Ishikawa (cell line): ENCODE results near the gene PRDM16.

Source experiments
- CEBPB ChIP-seq: IDR thresholded peaks from 2 replicates; pipeline ENCODE4 v1.6.1; 2012
- CREB1 ChIP-seq: IDR thresholded peaks from 2 replicates; pipeline ENCODE4 v1.6.1; 2012; ENCODE audit warnings: low read depth
- EGR1 ChIP-seq: IDR thresholded peaks from 2 replicates; pipeline ENCODE4 v1.6.1; 2012
- EP300 ChIP-seq: IDR thresholded peaks from 2 replicates; pipeline ENCODE4 v1.6.1; 2012; ENCODE audit warnings: borderline replicate concordance
- FOXM1 ChIP-seq: IDR thresholded peaks from 2 replicates; pipeline ENCODE4 v1.6.1; 2012; ENCODE audit warnings: low read depth, borderline replicate concordance
- MAX ChIP-seq: IDR thresholded peaks from 2 replicates; pipeline ENCODE4 v1.6.1; 2012
- NFIC ChIP-seq: IDR thresholded peaks from 2 replicates; pipeline ENCODE4 v1.6.1; 2012
- RAD21 ChIP-seq: IDR thresholded peaks from 2 replicates; pipeline ENCODE4 v1.6.1; 2012; ENCODE audit warnings: low read depth
- TAF1 ChIP-seq: IDR thresholded peaks from 2 replicates; pipeline ENCODE4 v1.6.1; 2012; ENCODE audit warnings: low read depth, mild to moderate bottlenecking
- TCF12 ChIP-seq: IDR thresholded peaks from 2 replicates; pipeline ENCODE4 v1.6.1; 2012; ENCODE audit warnings: low read depth
- TEAD4 ChIP-seq: IDR thresholded peaks from 2 replicates; pipeline ENCODE4 v1.6.1; 2012
- USF1 ChIP-seq: IDR thresholded peaks from 2 replicates; pipeline ENCODE4 v1.6.1; 2012
- YY1 ChIP-seq: IDR thresholded peaks from 2 replicates; pipeline ENCODE4 v1.6.1; 2012; ENCODE audit warnings: low read depth
- ZBTB7A ChIP-seq: IDR thresholded peaks from 2 replicates; pipeline ENCODE4 v1.6.1; 2012; ENCODE audit warnings: low read depth
- TF ChIP-seq, protein P1 (sequence below): IDR thresholded peaks from 2 replicates; pipeline ENCODE4 v1.6.1; 2012; ENCODE audit warnings: low read depth, mild to moderate bottlenecking

PRDM16 gene

GRCh38 chr1:3076363-3076740, 7.3 kb downstream of the PRDM16 start:
- no peak for TF ChIP-seq NFIC
- TF ChIP-seq, protein P1, sequence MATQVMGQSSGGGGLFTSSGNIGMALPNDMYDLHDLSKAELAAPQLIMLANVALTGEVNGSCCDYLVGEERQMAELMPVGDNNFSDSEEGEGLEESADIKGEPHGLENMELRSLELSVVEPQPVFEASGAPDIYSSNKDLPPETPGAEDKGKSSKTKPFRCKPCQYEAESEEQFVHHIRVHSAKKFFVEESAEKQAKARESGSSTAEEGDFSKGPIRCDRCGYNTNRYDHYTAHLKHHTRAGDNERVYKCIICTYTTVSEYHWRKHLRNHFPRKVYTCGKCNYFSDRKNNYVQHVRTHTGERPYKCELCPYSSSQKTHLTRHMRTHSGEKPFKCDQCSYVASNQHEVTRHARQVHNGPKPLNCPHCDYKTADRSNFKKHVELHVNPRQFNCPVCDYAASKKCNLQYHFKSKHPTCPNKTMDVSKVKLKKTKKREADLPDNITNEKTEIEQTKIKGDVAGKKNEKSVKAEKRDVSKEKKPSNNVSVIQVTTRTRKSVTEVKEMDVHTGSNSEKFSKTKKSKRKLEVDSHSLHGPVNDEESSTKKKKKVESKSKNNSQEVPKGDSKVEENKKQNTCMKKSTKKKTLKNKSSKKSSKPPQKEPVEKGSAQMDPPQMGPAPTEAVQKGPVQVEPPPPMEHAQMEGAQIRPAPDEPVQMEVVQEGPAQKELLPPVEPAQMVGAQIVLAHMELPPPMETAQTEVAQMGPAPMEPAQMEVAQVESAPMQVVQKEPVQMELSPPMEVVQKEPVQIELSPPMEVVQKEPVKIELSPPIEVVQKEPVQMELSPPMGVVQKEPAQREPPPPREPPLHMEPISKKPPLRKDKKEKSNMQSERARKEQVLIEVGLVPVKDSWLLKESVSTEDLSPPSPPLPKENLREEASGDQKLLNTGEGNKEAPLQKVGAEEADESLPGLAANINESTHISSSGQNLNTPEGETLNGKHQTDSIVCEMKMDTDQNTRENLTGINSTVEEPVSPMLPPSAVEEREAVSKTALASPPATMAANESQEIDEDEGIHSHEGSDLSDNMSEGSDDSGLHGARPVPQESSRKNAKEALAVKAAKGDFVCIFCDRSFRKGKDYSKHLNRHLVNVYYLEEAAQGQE: no peak
- no peak for TF ChIP-seq CREB1
- TF ChIP-seq ZBTB7A: no peak
- TF ChIP-seq TCF12: no peak
- no peak for TF ChIP-seq CEBPB
- TF ChIP-seq EP300: no peak
- no peak for TF ChIP-seq YY1
- no peak for TF ChIP-seq RAD21
- no peak for TF ChIP-seq EGR1
- TF ChIP-seq USF1: no peak
- no peak for TF ChIP-seq MAX
- TF ChIP-seq TAF1: no peak
- no peak for TF ChIP-seq FOXM1

GRCh38 chr1:3077081-3077480, 8.1 kb downstream of the PRDM16 start:
- TF ChIP-seq YY1 (no peak), USF1 (no peak), CEBPB (no peak), EP300 (no peak), EGR1 (no peak), NFIC (no peak), MAX (no peak), TAF1 (no peak), TCF12 (no peak), CREB1 (no peak), ZBTB7A (no peak), RAD21 (no peak), FOXM1 (no peak), TEAD4 (no peak)
- TF ChIP-seq, protein P1: no peak

GRCh38 chr1:3077561-3077960, 8.6 kb downstream of the PRDM16 start:
- no peak for TF ChIP-seq YY1
- no peak for TF ChIP-seq NFIC
- no peak for TF ChIP-seq FOXM1
- no peak for TF ChIP-seq ZBTB7A
- TF ChIP-seq TCF12: no peak
- TF ChIP-seq MAX: no peak
- TF ChIP-seq, protein P1: no peak
- TF ChIP-seq RAD21: no peak
- no peak for TF ChIP-seq TEAD4
- no peak for TF ChIP-seq TAF1
- no peak for TF ChIP-seq CEBPB
- no peak for TF ChIP-seq CREB1
- TF ChIP-seq EP300: no peak
- no peak for TF ChIP-seq EGR1
- TF ChIP-seq USF1: no peak

GRCh38 chr1:3078430-3078861, 9.4 kb downstream of the PRDM16 start:
- TF ChIP-seq CEBPB (no peak), EP300 (no peak), ZBTB7A (no peak), TAF1 (no peak), USF1 (no peak), EGR1 (no peak), TCF12 (no peak), CREB1 (no peak), MAX (no peak), RAD21 (no peak), FOXM1 (no peak), TEAD4 (no peak), NFIC (no peak)
- TF ChIP-seq, protein P1: no peak
